IPS DF 6.9 (cell line): ENCODE measurements around the gene TRIM67.
"Not testable (repeated sequence)": the region's sequence is repeated elsewhere in the genome, so short reads cannot be mapped to it uniquely, and the experiment has no call there.

Source experiments
- DNase-seq: peaks from one replicate; pipeline ENCODE4 v3.0.0-alpha.2; 2013; ENCODE audit warnings: low read depth, low spot score
- H3K27ac ChIP-seq: one replicate; pipeline ENCODE4 v1.5.1; 2013; ENCODE audit warnings: low read length, control low read depth
- H3K27me3 ChIP-seq: 2 replicates; pipeline ENCODE4 v1.6.1; 2013; ENCODE audit warnings: mild to moderate bottlenecking, low read length; ENCODE audit not compliant: control insufficient read depth, insufficient read depth
- H3K36me3 ChIP-seq: 2 replicates; pipeline ENCODE4 v1.6.1; 2013; ENCODE audit warnings: low read length; ENCODE audit not compliant: control insufficient read depth, insufficient read depth
- H3K4me1 ChIP-seq: 2 replicates; pipeline ENCODE4 v1.6.1; 2013; ENCODE audit warnings: low read length; ENCODE audit not compliant: control insufficient read depth, insufficient read depth
- H3K4me3 ChIP-seq: 2 replicates; pipeline ENCODE4 v1.5.1; 2013; ENCODE audit warnings: mild to moderate bottlenecking, low read length
- H3K9me3 ChIP-seq: 2 replicates; pipeline ENCODE4 v1.6.1; 2013; ENCODE audit warnings: low read length, inconsistent platforms; ENCODE audit not compliant: control insufficient read depth, insufficient read depth
- WGBS: extraction: QIAGEN DNeasy Blood & Tissue Kit; methylation state at CpG from one replicate; pipeline ENCODE4 v1.1.7; 2013; ENCODE audit warnings: mixed read lengths, missing lambda C conversion rate; ENCODE audit not compliant: insufficient read length, insufficient coverage; 5-methylcytosine and 5-hydroxymethylcytosine counted together

TRIM67 gene

DNA sequence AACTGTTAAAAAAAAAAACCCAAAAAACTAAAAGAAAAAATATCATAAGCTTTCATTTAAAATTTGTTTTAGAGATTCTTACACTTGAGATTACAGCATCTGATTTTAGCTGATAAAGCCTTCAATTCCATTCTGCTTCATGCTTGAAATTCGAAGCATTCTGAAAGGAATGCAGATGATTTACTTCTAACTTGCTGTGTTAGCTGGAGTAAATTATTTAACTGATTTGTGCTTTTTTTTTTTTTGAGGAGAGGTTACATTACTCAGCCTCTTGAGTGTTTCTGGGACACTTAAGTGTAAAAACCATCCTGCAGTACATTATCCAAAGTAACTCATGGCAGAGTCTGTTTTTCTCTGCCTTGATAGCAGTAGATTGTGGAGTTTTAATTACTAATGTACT, 4.5 kb upstream of the TRIM67 start:
- no CpG with 5 or more reads among the region's 1 CpG for WGBS
- Histone ChIP-seq H3K27me3 (peaks cover 25% of the 10 kb centered on the region), H3K4me1 (no peaks in the 10 kb centered on the region)

GRCh38 chr1:231158141-231158540, 3.7 kb upstream of the TRIM67 start:
- H3K9me3 ChIP-seq, H3K4me3 ChIP-seq, H3K36me3 ChIP-seq, H3K4me1 ChIP-seq, DNase-seq, H3K27ac ChIP-seq: not testable (repeated sequence)
- H3K27me3 ChIP-seq: peaks cover 30% of the 10 kb centered on the region
- no CpG with 5 or more reads among the region's 7 CpGs for WGBS

More for the DNA sequence above, 4.5 kb upstream of the TRIM67 start:
- no peak for DNase-seq
- Histone ChIP-seq H3K27ac (no peak overlapping the region), H3K4me3 (no peak overlapping the region), H3K9me3 (no peaks in the 10 kb centered on the region), H3K36me3 (no peaks in the 10 kb centered on the region)

- no CpG with 5 or more reads among the region's 6 CpGs for WGBS
- H3K36me3 ChIP-seq: no peaks in the 10 kb centered on the region
- H3K27ac ChIP-seq: no peak overlapping the region
Measured at GRCh38 chr1:231159202-231159962, 2.5 kb upstream of the TRIM67 start.

DNA sequence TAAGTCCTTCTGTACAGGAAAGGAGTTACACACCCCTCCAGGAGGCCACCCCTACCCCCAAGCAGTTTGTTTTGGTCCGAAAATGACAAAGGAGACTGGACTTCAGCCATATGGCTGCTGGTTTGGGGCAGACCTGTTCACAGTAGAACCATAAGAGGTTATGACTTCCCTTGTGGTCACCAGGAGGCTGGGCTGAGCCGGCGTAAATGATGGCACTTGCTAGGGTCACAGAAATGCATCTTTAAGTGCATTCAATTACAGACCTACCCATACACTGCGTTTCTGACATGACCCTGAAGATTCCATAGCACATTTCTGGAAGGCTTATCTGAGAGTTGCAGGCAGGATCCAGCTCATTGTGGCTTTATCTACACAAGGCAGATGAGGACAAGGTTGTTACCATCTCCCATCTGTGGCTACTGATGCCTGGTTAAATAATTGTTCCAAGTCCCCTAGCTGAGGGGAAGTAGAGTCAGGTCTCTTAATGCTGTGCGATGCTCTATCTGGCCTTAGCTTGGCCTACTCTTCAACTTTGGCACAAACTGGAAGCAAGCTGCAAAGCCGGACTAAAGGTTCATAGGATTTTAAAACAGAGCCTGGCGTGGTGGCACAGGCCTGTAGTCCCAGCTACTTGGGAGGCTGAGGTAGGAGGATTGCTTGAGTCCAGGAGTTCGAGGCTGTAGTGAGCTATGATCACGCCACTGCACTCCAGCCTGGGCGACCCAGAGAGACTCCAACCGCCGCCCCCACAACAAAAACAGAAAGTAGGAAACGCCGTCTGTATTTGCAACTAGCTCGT, 1.7 kb upstream of the TRIM67 start:
- H3K27ac ChIP-seq: no peak overlapping the region
- H3K27me3 ChIP-seq: peaks cover 45% of the 10 kb centered on the region
- WGBS: no CpG with 5 or more reads among the region's 15 CpGs
- no peak overlapping the region for H3K4me3 ChIP-seq
- no peaks in the 10 kb centered on the region; the same call in 1 of the 2 replicates for H3K4me1 ChIP-seq
- no peak for DNase-seq
- no peaks in the 10 kb centered on the region for H3K9me3 ChIP-seq
- H3K36me3 ChIP-seq: no peaks in the 10 kb centered on the region

More at GRCh38 chr1:231159202-231159962, 2.5 kb upstream of the TRIM67 start:
- peaks cover 41% of the 10 kb centered on the region for H3K27me3 ChIP-seq
- no peak for DNase-seq
- no peak overlapping the region for H3K4me3 ChIP-seq
- no peaks in the 10 kb centered on the region; the same call in 1 of the 2 replicates for H3K4me1 ChIP-seq
- H3K9me3 ChIP-seq: no peaks in the 10 kb centered on the region

- no CpG with 5 or more reads among the region's 51 CpGs for WGBS
- no peak for DNase-seq
- peaks cover 47% of the 10 kb centered on the region for H3K27me3 ChIP-seq
Measured at GRCh38 chr1:231160895-231161666, 777 bp upstream of the TRIM67 start.

GRCh38 chr1:231162297-231162969, 575 bp downstream of the TRIM67 start:
- Histone ChIP-seq H3K36me3 (no peaks in the 10 kb centered on the region), H3K4me1 (no peaks in the 10 kb centered on the region; the same call in 1 of the 2 replicates), H3K4me3 (peak overlapping the region; percentile 34; the same call in 1 of the 2 replicates), H3K27me3 (peaks cover 47% of the 10 kb centered on the region), H3K9me3 (no peaks in the 10 kb centered on the region), H3K27ac (no peak overlapping the region)
- no peak for DNase-seq
- WGBS: no CpG with 5 or more reads among the region's 71 CpGs

More at GRCh38 chr1:231160895-231161666, 777 bp upstream of the TRIM67 start:
- no peak overlapping the region for H3K27ac ChIP-seq
- no peaks in the 10 kb centered on the region for H3K36me3 ChIP-seq
- no peaks in the 10 kb centered on the region; the same call in 1 of the 2 replicates for H3K4me1 ChIP-seq
- H3K9me3 ChIP-seq: no peaks in the 10 kb centered on the region
- H3K4me3 ChIP-seq: peak overlapping the region; percentile 11; the same call in 1 of the 2 replicates

- H3K36me3 ChIP-seq: no peaks in the 10 kb centered on the region
- no peak overlapping the region; the same call in 1 of the 2 replicates for H3K4me3 ChIP-seq
- no peak for DNase-seq
- no peaks in the 10 kb centered on the region for H3K9me3 ChIP-seq
- H3K27me3 ChIP-seq: peaks cover 47% of the 10 kb centered on the region
- no CpG with 5 or more reads among the region's 97 CpGs for WGBS
- H3K4me1 ChIP-seq: no peaks in the 10 kb centered on the region; the same call in 1 of the 2 replicates
- H3K27ac ChIP-seq: no peak overlapping the region
Measured at GRCh38 chr1:231162970-231163829, 1.3 kb downstream of the TRIM67 start.

DNA sequence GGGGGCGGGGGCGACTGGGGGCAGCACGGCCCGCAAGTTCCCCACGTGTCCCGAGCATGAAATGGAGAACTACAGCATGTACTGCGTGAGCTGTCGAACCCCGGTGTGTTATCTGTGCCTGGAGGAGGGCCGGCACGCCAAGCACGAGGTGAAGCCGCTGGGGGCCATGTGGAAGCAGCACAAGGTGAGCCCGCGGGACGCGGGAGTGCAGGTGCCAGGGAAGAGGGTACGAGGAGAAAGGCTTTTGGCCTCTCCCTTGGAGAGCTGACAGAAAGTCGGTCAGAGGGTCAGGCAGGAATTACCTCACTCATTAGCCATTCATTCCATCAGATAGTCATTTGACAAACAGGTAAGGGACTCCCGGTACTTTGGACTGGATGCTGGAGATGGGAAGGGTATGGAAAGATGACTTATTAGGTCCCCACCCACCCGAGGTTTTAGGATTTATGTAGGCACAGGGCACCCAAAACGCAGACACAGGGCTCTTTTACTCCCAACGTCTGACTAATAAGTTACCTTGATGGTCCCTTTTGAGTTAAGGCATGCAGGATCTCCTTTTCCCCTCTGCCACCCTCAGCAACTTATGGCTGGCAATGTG, 2.1 kb downstream of the TRIM67 start:
- no CpG with 5 or more reads among the region's 23 CpGs for WGBS
- Histone ChIP-seq H3K4me1 (no peaks in the 10 kb centered on the region; the same call in 1 of the 2 replicates), H3K4me3 (no peak overlapping the region), H3K36me3 (no peaks in the 10 kb centered on the region), H3K9me3 (no peaks in the 10 kb centered on the region), H3K27ac (no peak overlapping the region), H3K27me3 (peaks cover 47% of the 10 kb centered on the region)
- no peak for DNase-seq

DNA sequence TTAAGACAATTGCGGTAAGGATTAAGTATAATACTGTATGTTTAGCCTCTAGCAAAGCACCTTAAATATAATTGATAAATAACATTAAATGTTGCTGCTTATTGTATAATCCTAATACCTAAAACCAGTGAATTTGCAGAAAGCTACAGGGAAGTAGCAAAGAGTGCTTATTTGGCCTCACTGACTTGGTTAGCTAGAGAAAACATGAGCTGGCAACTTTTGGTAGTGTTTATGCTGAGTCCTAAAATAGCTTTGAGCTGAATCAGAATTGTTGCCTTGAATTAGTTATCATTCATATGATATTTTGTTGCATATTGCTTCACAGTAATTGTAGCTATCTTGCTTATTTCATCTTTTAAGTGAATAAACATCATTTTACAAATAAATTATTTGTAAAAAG, 3.5 kb downstream of the TRIM67 start:
- Histone ChIP-seq H3K4me1 (no peaks in the 10 kb centered on the region; the same call in 1 of the 2 replicates), H3K27ac (no peak overlapping the region), H3K27me3 (peaks cover 37% of the 10 kb centered on the region), H3K9me3 (no peaks in the 10 kb centered on the region), H3K4me3 (no peak overlapping the region), H3K36me3 (no peaks in the 10 kb centered on the region)
- no peak for DNase-seq
- no CpG with 5 or more reads among the region's 1 CpG for WGBS
